ENCODE measurements around the gene DPH3. TPM values are rescaled to one million over a fixed set of nuclear protein-coding genes. Genes with fewer than 3 reads are reported as not detected.
A peak's percentile ranks its signal among the peaks of the same experiment; 100 is the strongest.

Gene DPH3
- total RNA-seq, 1 donor: 21.4 TPM

DNA sequence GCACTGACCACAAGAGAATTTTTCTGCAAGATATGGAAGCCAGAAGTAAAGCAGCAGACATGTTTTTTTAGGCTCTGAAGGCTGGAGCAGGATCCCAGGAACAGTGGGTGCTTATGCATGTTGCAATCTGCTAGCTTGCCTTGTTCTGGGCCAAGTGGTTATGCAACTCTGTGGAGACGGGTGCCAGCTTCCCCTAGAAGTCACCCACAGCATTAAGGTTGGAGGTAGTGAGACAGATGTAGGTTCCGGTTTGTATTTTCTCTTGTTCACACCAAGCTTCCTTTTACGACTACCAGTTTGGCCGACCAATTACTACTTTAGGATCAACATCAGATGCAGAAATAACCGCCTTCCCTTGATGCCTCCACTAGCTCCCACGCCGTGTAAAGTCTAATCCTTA lies 11.1 kb downstream of the DPH3 start:
- H2AFZ ChIP-seq (ENCODE audit: low read length): no peak overlapping the region
- no peaks in the 10 kb centered on the region for H3K36me3 ChIP-seq (ENCODE audit: insufficient read depth, low read length)
- no peaks in the 10 kb centered on the region for H3K27me3 ChIP-seq (ENCODE audit: insufficient read depth, low read length)
- peak overlapping the region; percentile 1 for H3K4me2 ChIP-seq (ENCODE audit: insufficient read depth, low read length)
- no peak overlapping the region for H3K4me3 ChIP-seq (ENCODE audit: insufficient read depth, low read length)
- no peaks in the 10 kb centered on the region for H4K20me1 ChIP-seq (ENCODE audit: insufficient read depth, low read length)
- DNase-seq (ENCODE audit: insufficient read length, low spot score, missing footprints): no peak
- H3K79me2 ChIP-seq (ENCODE audit: insufficient read depth, low read length): no peaks in the 10 kb centered on the region
- H3K4me1 ChIP-seq (ENCODE audit: insufficient read depth, low read length): peaks cover 6% of the 10 kb centered on the region
- H3K9me3 ChIP-seq (ENCODE audit: low read depth, low read length): no peaks in the 10 kb centered on the region
- TF ChIP-seq CTCF (IDR thresholded peaks at IDR 0.05; ENCODE audit: extremely low read depth, low read depth, low read length): no peak
- no peak overlapping the region for H3K27ac ChIP-seq (ENCODE audit: low read depth, low read length)

DNA sequence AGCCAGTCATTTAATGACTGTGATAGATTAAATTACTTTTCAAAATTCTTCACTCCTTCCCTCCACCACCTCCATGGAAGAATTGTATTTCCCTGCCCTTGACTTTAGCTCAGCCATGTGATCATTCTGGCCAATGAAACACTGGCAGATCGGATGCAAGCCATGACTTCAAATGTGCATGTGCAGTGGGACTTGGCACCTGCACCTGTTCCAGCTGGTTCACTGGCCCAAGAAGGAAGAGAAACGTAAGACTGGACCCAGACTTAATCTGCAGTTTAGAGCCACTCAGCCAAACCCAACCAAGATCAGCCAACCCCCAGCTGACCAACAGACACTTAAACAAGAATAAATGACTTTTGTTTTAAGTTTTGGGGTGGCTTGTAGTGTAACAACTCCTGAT lies 11.8 kb downstream of the DPH3 start:
- Histone ChIP-seq H3K4me2 (ENCODE audit: insufficient read depth, low read length) (no peak overlapping the region), H3K9me3 (ENCODE audit: low read depth, low read length) (no peaks in the 10 kb centered on the region), H3K36me3 (ENCODE audit: insufficient read depth, low read length) (no peaks in the 10 kb centered on the region), H3K4me1 (ENCODE audit: insufficient read depth, low read length) (peaks cover 6% of the 10 kb centered on the region), H4K20me1 (ENCODE audit: insufficient read depth, low read length) (no peaks in the 10 kb centered on the region), H3K4me3 (ENCODE audit: insufficient read depth, low read length) (no peak overlapping the region), H2AFZ (ENCODE audit: low read length) (no peak overlapping the region), H3K79me2 (ENCODE audit: insufficient read depth, low read length) (no peaks in the 10 kb centered on the region), H3K27me3 (ENCODE audit: insufficient read depth, low read length) (no peaks in the 10 kb centered on the region), H3K27ac (ENCODE audit: low read depth, low read length) (no peak overlapping the region)
- no peak for DNase-seq (ENCODE audit: insufficient read length, low spot score, missing footprints)
- TF ChIP-seq CTCF (IDR thresholded peaks at IDR 0.05; ENCODE audit: extremely low read depth, low read depth, low read length): no peak

- Histone ChIP-seq H3K36me3 (ENCODE audit: insufficient read depth, low read length) (no peaks in the 10 kb centered on the region), H3K27ac (ENCODE audit: low read depth, low read length) (no peak overlapping the region), H3K9me3 (ENCODE audit: low read depth, low read length) (no peaks in the 10 kb centered on the region), H3K4me3 (ENCODE audit: insufficient read depth, low read length) (no peak overlapping the region), H3K4me1 (ENCODE audit: insufficient read depth, low read length) (peaks cover 6% of the 10 kb centered on the region), H3K79me2 (ENCODE audit: insufficient read depth, low read length) (no peaks in the 10 kb centered on the region), H3K27me3 (ENCODE audit: insufficient read depth, low read length) (no peaks in the 10 kb centered on the region), H3K4me2 (ENCODE audit: insufficient read depth, low read length) (no peak overlapping the region), H4K20me1 (ENCODE audit: insufficient read depth, low read length) (no peaks in the 10 kb centered on the region), H2AFZ (ENCODE audit: low read length) (no peak overlapping the region)
- DNase-seq (ENCODE audit: insufficient read length, low spot score, missing footprints): no peak
- no peak for TF ChIP-seq CTCF (IDR thresholded peaks at IDR 0.05; ENCODE audit: extremely low read depth, low read depth, low read length)
Measured at GRCh38 chr3:16252243-16252978, 12.3 kb downstream of the DPH3 start.

DNA sequence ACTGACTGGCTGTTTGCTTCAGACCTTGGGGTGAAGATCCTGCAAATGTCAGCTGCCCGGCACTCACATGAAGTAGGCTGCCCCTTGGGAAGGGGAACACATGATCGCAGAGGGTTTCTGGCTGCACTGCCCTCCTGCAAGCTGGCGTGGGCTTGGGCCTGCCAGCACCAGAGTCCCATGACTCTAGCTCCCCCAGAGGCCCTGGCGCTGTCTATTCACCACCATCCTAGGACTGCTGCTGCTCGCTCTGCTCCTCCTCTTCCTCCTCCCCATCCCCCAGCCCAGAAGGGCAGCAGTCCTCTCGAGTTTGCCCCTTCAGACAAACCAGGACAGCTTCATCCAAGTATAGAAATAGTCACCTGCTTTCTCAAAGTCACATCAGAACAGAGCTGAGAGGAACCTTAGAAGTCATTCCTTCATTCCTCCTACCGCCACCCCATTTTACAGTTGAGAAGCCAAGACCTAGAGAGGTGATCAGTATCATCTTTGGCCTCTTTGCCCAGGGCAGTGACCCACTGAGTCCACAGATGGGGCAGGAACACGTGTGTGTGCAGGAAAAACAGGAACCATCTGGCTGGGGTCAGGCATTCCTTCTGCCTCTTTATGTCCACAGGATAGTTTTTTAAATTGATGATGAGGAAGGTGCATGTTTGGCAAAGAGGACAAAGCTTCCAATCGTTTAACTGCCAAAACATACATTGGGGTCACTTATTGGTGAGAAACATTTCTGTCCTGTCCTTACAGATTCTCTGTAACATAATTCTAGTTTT lies 13.2 kb downstream of the DPH3 start:
- Histone ChIP-seq H3K27ac (ENCODE audit: low read depth, low read length) (no peak overlapping the region), H3K9me3 (ENCODE audit: low read depth, low read length) (no peaks in the 10 kb centered on the region), H3K79me2 (ENCODE audit: insufficient read depth, low read length) (no peaks in the 10 kb centered on the region), H3K36me3 (ENCODE audit: insufficient read depth, low read length) (no peaks in the 10 kb centered on the region), H4K20me1 (ENCODE audit: insufficient read depth, low read length) (no peaks in the 10 kb centered on the region), H3K4me2 (ENCODE audit: insufficient read depth, low read length) (no peak overlapping the region), H3K4me1 (ENCODE audit: insufficient read depth, low read length) (peaks cover 6% of the 10 kb centered on the region), H3K27me3 (ENCODE audit: insufficient read depth, low read length) (no peaks in the 10 kb centered on the region), H3K4me3 (ENCODE audit: insufficient read depth, low read length) (no peak overlapping the region), H2AFZ (ENCODE audit: low read length) (no peak overlapping the region)
- no peak for DNase-seq (ENCODE audit: insufficient read length, low spot score, missing footprints)
- TF ChIP-seq CTCF (IDR thresholded peaks at IDR 0.05; ENCODE audit: extremely low read depth, low read depth, low read length): no peak
